ENCODE measurements around the gene NHSL1.

Gene NHSL1

DNA sequence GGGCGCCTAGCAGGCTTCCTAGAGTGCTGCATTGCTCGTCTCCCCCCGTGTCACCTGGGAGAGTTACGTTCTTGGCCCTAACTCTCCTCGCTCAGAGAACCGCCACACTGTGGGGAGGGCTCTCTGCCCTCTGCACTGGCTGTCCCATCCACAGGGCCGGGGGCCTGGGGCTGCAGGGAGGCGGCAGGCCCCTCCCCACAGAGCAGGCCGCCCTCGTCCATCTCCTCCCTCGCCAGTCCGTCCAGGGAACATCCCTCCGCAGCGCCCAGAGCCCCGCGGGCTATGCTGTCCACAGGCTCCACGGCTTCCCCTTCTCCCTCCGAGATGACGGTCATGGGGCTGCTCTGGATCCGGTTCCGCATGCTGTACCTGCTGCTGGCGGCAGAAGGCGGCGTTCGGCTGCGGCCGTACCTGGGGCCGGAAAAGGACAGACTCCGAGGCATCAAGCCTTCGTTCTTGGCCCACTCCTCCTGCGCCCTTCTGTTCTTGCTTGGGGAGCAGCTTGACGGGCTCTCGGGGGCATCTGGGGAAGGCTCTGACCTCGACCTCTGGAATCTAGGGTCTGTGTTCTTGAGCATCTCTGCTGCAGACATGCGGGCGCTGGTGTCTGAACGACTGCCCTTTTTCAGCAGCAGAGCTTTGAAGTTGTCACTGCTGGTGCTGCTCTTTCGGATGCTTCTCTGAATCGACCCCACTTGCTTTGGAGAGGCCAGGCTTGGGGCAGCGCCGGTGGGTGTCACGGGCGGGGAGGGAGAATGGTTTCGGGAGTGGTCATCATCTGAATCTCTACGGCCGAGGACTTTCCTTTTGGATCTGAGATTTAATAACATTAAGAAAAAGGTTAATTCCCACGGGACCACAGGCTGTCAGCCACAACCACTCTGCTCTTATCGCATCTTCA lies 75.0 kb downstream of the NHSL1 start:
- Histone ChIP-seq H3K4me1 (ENCODE audit: control insufficient read depth in 1 of 2, insufficient read depth in 1 of 2, low read depth in 1 of 2, low read length in 1 of 2) (peaks cover 14 to 17% of the 10 kb centered on the region in 2 experiments), H3K9me3 (no peaks in the 10 kb centered on the region), H3K27ac (no peak overlapping the region), H3K36me3 (peaks cover 15% of the 10 kb centered on the region), H3K27me3 (no peaks in the 10 kb centered on the region), H3K4me3 (ENCODE audit: low read depth in 1 of 2, low read length in 1 of 2) (no peak overlapping the region)
- TF ChIP-seq, protein P1, sequence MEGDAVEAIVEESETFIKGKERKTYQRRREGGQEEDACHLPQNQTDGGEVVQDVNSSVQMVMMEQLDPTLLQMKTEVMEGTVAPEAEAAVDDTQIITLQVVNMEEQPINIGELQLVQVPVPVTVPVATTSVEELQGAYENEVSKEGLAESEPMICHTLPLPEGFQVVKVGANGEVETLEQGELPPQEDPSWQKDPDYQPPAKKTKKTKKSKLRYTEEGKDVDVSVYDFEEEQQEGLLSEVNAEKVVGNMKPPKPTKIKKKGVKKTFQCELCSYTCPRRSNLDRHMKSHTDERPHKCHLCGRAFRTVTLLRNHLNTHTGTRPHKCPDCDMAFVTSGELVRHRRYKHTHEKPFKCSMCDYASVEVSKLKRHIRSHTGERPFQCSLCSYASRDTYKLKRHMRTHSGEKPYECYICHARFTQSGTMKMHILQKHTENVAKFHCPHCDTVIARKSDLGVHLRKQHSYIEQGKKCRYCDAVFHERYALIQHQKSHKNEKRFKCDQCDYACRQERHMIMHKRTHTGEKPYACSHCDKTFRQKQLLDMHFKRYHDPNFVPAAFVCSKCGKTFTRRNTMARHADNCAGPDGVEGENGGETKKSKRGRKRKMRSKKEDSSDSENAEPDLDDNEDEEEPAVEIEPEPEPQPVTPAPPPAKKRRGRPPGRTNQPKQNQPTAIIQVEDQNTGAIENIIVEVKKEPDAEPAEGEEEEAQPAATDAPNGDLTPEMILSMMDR (IDR thresholded peaks at IDR 0.05): no peak

DNA sequence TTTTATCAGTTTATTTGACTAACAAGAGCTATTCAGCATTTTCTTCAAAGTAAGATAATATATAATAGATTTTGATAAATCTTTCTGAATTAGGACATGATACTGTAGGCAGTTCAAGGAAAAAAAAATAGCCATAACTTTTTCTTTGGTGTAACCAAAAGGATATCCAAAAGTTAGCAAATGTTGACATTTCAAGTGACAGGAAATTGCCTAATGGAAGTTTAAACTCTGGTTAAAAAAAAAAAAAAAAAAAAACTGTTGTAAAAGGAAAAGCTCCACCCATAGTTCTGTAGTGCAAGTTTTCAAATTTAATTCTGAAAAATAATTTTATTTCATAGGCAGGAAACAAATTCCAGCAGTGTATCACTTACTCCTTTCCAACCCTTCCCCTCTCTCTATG lies 76.4 kb downstream of the NHSL1 start:
- Histone ChIP-seq H3K27ac (peak overlapping the region; percentile 66), H3K4me1 (ENCODE audit: control insufficient read depth in 1 of 2, insufficient read depth in 1 of 2, low read depth in 1 of 2, low read length in 1 of 2) (peaks cover 14 to 17% of the 10 kb centered on the region in 2 experiments), H3K27me3 (no peaks in the 10 kb centered on the region), H3K4me3 (ENCODE audit: low read depth in 1 of 2, low read length in 1 of 2) (no peak overlapping the region), H3K36me3 (peaks cover 29% of the 10 kb centered on the region), H3K9me3 (no peaks in the 10 kb centered on the region)
- TF ChIP-seq, protein P1 (IDR thresholded peaks at IDR 0.05): no peak

DNA sequence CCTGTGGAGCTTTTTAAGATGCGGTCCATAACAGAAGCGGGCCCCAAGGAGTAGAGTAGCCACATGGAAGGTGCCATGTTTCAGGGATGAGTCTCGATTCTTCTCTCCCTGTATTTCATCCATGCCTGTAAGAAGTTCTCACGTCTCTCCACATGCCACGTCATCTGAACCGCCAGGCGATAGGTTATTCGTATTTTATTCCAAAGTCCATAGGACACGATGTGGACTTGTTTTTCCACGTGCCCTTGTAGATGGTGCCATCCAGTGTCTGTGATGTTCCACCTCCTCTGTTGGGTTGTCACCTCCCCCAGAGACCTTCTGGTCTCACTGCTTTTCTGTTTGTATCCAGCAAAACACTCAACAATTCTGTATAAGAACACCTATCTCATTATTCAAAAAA lies 77.7 kb downstream of the NHSL1 start:
- Histone ChIP-seq H3K36me3 (peaks cover 41% of the 10 kb centered on the region), H3K27me3 (no peaks in the 10 kb centered on the region), H3K4me3 (ENCODE audit: low read depth in 1 of 2, low read length in 1 of 2) (no peak overlapping the region), H3K27ac (no peak overlapping the region), H3K4me1 (ENCODE audit: control insufficient read depth in 1 of 2, insufficient read depth in 1 of 2, low read depth in 1 of 2, low read length in 1 of 2) (peaks cover 14 to 17% of the 10 kb centered on the region in 2 experiments), H3K9me3 (no peaks in the 10 kb centered on the region)
- TF ChIP-seq, protein P1 (IDR thresholded peaks at IDR 0.05): no peak

DNA sequence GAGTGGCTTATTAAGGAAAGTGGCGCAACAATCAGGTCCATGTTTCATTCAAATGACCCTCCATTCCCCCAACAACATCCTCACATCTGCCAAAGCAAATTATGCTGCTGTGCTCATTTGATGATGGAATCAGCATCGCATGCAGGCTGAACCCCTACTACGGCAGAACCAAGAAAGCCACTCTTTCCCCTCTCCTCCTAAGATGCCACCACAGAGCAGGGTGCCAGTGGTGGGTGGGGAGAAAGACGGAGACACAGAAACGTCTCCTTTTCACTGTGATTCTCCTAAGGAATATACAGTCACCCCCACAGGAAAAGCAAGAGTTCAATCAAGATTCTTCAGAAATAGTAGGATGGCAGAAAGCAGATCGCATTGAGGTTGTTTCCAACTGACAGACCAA lies 78.2 kb downstream of the NHSL1 start:
- Histone ChIP-seq H3K9me3 (no peaks in the 10 kb centered on the region), H3K27me3 (no peaks in the 10 kb centered on the region), H3K4me1 (ENCODE audit: control insufficient read depth in 1 of 2, insufficient read depth in 1 of 2, low read depth in 1 of 2, low read length in 1 of 2) (peaks cover 14 to 17% of the 10 kb centered on the region in 2 experiments), H3K4me3 (ENCODE audit: low read depth in 1 of 2, low read length in 1 of 2) (no peak overlapping the region), H3K27ac (no peak overlapping the region), H3K36me3 (peaks cover 47% of the 10 kb centered on the region)
- TF ChIP-seq, protein P1 (IDR thresholded peaks at IDR 0.05): no peak

DNA sequence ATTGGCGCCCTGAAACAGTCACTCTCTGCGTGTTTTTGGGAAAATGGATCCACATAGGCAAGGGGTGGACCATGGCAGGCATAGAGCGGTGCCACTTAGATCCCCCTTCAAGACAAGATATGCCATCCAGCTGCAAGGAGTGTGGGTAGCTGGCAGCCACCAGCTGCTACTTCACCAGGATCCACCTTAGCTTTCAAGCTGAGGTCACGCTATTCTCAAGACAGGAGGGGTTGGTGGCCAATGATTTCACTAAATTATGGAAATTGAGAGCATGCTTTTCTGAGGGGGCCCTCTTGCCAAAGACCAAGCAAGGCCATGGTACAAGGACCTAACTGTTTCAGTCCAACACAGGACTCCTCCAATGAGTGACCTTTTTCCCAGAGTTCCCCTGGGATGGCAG lies 78.9 kb downstream of the NHSL1 start:
- Histone ChIP-seq H3K27me3 (no peaks in the 10 kb centered on the region), H3K36me3 (peaks cover 54% of the 10 kb centered on the region), H3K9me3 (no peaks in the 10 kb centered on the region), H3K4me3 (ENCODE audit: low read depth in 1 of 2, low read length in 1 of 2) (no peak overlapping the region), H3K27ac (no peak overlapping the region), H3K4me1 (ENCODE audit: control insufficient read depth in 1 of 2, insufficient read depth in 1 of 2, low read depth in 1 of 2, low read length in 1 of 2) (peaks cover 14 to 17% of the 10 kb centered on the region in 2 experiments)
- TF ChIP-seq, protein P1 (IDR thresholded peaks at IDR 0.05): no peak
